Measurements from ENCODE around the gene IFNK. TPM values are rescaled to one million over a fixed set of nuclear protein-coding genes. Genes with fewer than 3 reads are reported as not detected.

The IFNK gene
- total and polyA plus RNA-seq, 2 experiments from 2014 or later = not detected

- Mint-ChIP-seq H3K27ac (no peak overlapping the region), H3K36me3 (ENCODE audit: low read depth) (peaks cover 18% of the 10 kb centered on the region; the same call in 2 of the 3 replicates), H3K27me3 (ENCODE audit: insufficient read depth, low read depth, poor library complexity) (no peaks in the 10 kb centered on the region), H3K9me3 (no peaks in the 10 kb centered on the region), H3K4me3 (no peak overlapping the region), H3K4me1 (no peaks in the 10 kb centered on the region)
- Histone ChIP-seq H3K4me2 (no peak overlapping the region), H3K9me2 (ENCODE audit: insufficient read depth) (no peaks in the 10 kb centered on the region), H3K36me3 (ENCODE audit: insufficient read depth) (peaks cover 35% of the 10 kb centered on the region; the same call in 1 of the 2 replicates), H3F3A (replicated peaks; ENCODE audit: low read depth) (no peaks in the 10 kb centered on the region), H2AFZ (no peak overlapping the region), H3K79me2 (replicated peaks; ENCODE audit: insufficient read depth) (no peaks in the 10 kb centered on the region), H4K20me1 (replicated peaks; ENCODE audit: insufficient read depth) (no peaks in the 10 kb centered on the region), H3K27me3 (ENCODE audit: insufficient read depth) (no peaks in the 10 kb centered on the region), H3K4me3 (no peak overlapping the region), H3K4me1 (ENCODE audit: insufficient read depth) (no peaks in the 10 kb centered on the region), H3K27ac (ENCODE audit: low read depth) (no peak overlapping the region)
- TF ChIP-seq EZH2 (IDR thresholded peaks at IDR 0.05; ENCODE audit: low read depth, unreplicated experiment) (no peak), CREB1 (CRISPR knock-in tag; IDR thresholded peaks at IDR 0.05; ENCODE audit: low read depth) (no peak), ZNF114 (CRISPR knock-in tag; IDR thresholded peaks at IDR 0.05) (no peak), NANOG (IDR thresholded peaks at IDR 0.05; ENCODE audit: borderline replicate concordance) (no peak), POLR2AphosphoS5 (IDR thresholded peaks at IDR 0.05; ENCODE audit: low read depth) (no peak), STAT1 (IDR thresholded peaks at IDR 0.05; ENCODE audit: unreplicated experiment) (no peak), ZNF462 (CRISPR knock-in tag; IDR thresholded peaks at IDR 0.05) (no peak), JUNB (IDR thresholded peaks at IDR 0.05; ENCODE audit: unreplicated experiment) (no peak)
- DNase-seq (ENCODE audit: low spot score) (no peak), ATAC-seq (no peak)
These were observed 36.4 kb downstream of the IFNK start for GRCh38 chr9:27560457-27560856.
